Posterior cingulate gyrus (tissue), 11 donors: ENCODE results near the gene FRMD4A.

ENCODE experiments used
- DNase-seq, 10 donors: peaks; one replicate each; pipeline versions ENCODE4 v3.0.0 to v3.0.0-alpha.2; 2020 to 2021; ENCODE audit warnings: mixed read lengths in 3 of 10
- intact Hi-C: fragments of 100-400 bp; cut with DNase I; formaldehyde crosslinking; loops from one replicate; pipeline ENCODE4 v1.15.1; 2023

The FRMD4A gene

GRCh38 chr10:13998163-13998835 is 332.4 kb downstream of the FRMD4A start:
- intact Hi-C loops: no loop called here
- no peak for DNase-seq

- intact Hi-C loops: no loop called here
- no peak for DNase-seq
These were observed 333.1 kb downstream of the FRMD4A start for GRCh38 chr10:13997650-13998049.

GRCh38 chr10:13994932-13995331 is 335.8 kb downstream of the FRMD4A start:
- intact Hi-C loops: no loop called here
- no peak for DNase-seq

GRCh38 chr10:13993673-13994089 is 337.0 kb downstream of the FRMD4A start:
- DNase-seq: no peak
- intact Hi-C loops: no loop called here

- intact Hi-C loops: no loop called here
- DNase-seq: no peak
These were observed 337.6 kb downstream of the FRMD4A start for GRCh38 chr10:13993169-13993568.

- intact Hi-C loops: no loop called here
- DNase-seq: no peak
These were observed 339.4 kb downstream of the FRMD4A start for GRCh38 chr10:13991353-13991752.

- intact Hi-C loops: no loop called here
- no peak for DNase-seq
These were observed 339.8 kb downstream of the FRMD4A start for GRCh38 chr10:13990946-13991345.

GRCh38 chr10:13990392-13990805 is 340.3 kb downstream of the FRMD4A start:
- DNase-seq: no peak
- intact Hi-C loops: no loop called here

- no peak for DNase-seq
- intact Hi-C loops: no loop called here
These were observed 341.1 kb downstream of the FRMD4A start for GRCh38 chr10:13989616-13990015.

- no peak for DNase-seq
- intact Hi-C loops: no loop called here
These were observed 343.3 kb downstream of the FRMD4A start for GRCh38 chr10:13987446-13987845.

GRCh38 chr10:13984647-13985155 is 346.0 kb downstream of the FRMD4A start:
- no peak for DNase-seq
- intact Hi-C loops: no loop called here

- DNase-seq: no peak
- intact Hi-C loops: no loop called here
These were observed 347.7 kb downstream of the FRMD4A start for GRCh38 chr10:13983035-13983434.

- intact Hi-C loops: no loop called here
- DNase-seq: no peak
These were observed 352.1 kb downstream of the FRMD4A start for GRCh38 chr10:13978533-13979115.

- intact Hi-C loops: no loop called here
- no peak for DNase-seq
These were observed 352.7 kb downstream of the FRMD4A start for GRCh38 chr10:13977861-13978532.

GRCh38 chr10:13973742-13974141 is 357.0 kb downstream of the FRMD4A start:
- no peak for DNase-seq
- intact Hi-C loops: no loop called here

- intact Hi-C loops: no loop called here
- no peak for DNase-seq
These were observed 358.1 kb downstream of the FRMD4A start for GRCh38 chr10:13972609-13973008.

GRCh38 chr10:13971601-13972475 is 358.9 kb downstream of the FRMD4A start:
- DNase-seq: no peak
- intact Hi-C loops: no loop called here

- DNase-seq: no peak
- intact Hi-C loops: no loop called here
These were observed 359.8 kb downstream of the FRMD4A start for GRCh38 chr10:13970957-13971353.

- intact Hi-C loops: no loop called here
- DNase-seq: no peak
These were observed 360.3 kb downstream of the FRMD4A start for GRCh38 chr10:13970236-13970956.

- intact Hi-C loops: no loop called here
These were observed 361.0 kb downstream of the FRMD4A start for GRCh38 chr10:13969792-13970140.

More at GRCh38 chr10:13969792-13970140, 361.0 kb downstream of the FRMD4A start:
- DNase-seq: no peak
